Inferior parietal cortex (tissue), 1 donor: ENCODE data around the gene RASAL1.

ENCODE experiments used
- DNase-seq: peaks from one replicate; pipeline ENCODE4 v3.0.0-alpha.2; 2016; ENCODE audit errors: extremely low spot score

RASAL1 gene

DNA sequence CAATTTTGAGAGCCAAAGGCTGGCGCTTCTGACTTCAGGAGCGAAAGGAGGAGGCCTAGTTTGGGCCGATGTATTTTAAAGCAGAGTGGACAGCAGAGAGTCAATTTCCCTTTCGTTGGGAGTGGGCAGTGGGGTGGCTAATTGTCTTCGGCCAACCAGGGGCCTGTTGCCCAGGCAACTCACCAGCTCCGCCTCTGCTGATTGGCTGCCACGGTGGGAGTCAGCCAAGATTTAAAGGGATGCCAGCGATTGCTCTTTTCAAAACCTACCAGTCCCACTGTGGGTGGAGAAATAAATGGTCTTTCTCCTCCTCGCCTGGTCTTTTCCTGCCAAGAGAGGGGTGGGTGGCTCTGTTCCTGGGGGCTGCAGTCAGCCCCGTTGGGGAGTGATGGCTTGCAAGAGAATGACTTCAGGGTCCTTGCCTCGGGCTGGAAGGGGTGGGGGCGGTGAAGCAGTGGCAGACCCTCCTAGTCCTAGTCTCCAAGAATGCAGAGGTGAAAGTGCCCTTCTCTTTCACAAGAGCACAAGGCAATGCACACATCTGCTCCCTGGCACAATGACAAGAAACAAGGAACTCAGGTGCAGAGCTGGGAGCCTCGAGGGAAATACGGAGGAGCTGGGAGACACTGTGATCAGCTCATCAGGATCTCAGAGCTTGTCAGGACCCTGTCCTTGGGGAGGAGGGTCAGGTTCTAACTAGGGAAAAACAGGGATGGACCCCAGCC is 37.7 kb downstream of the RASAL1 start:
- DNase-seq: peak; percentile 88

DNA sequence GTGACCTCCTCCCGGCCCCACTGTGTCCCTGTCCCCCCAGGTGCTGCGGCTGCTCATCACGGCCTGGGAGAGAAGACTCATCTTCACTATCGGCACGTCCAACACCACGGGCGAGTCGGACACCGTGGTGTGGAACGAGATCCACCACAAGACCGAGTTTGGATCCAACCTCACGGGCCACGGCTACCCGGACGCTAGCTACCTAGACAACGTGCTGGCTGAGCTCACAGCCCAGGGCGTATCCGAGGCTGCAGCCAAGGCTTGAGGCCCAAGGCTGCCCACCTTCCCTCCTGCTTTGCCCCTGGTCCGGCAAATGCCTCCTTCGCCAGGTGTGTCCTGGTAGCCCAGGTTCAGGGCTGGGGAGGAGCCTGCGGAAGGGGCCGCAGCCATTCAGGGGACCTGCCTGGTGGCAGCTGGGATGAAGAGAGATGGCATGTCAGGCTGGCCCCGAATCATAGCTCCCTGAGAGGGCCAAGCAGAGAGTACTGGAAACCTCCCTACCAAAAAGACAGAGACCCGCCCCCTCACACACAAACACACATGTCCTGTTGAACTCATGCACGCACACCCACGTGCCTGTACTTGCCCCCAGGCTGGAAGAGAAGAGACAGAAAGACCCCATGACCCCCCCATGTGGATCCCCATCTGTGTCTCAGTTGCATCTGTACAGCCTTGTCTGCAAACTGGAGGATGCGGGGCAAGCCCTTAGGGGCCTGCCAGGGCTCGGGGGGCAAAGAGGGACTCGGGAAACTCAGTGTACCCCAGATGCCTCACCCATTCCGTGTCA is 38.7 kb downstream of the RASAL1 start:
- DNase-seq: no peak

- DNase-seq: no peak
Measured at GRCh38 chr12:113095405-113095804, 40.2 kb downstream of the RASAL1 start.

GRCh38 chr12:113094738-113095137 is 40.8 kb downstream of the RASAL1 start:
- DNase-seq: no peak

DNA sequence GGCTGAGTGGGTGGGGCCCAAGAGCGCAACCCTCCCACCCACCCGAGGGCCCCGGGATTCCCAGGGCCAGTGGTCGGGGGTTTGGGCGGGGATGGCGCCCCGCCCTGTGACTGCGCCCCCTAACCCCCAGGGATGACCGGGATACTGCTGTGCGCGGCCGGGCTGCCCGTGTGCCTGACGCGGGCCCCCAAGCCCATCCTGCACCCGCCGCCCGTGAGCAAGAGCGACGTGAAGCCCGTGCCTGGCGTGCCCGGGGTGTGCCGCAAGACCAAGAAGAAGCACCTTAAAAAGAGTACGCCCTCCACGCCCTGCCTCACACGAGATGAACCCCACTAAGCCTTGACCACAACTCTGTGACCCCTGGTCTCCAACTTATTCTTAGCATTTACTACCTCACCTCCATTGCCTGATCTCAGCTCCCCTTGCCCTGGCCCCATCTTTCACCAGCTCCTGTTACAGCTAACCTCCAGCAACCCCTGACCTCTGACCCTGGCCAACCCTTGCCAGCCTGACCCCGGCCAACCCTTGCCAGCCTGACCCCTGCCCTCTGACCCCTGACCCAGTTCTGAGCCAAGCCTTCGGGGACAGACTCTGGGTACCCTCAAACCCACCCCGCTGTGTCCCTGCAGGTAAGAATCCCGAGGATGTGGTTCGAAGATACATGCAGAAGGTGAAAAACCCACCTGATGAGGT is 42.0 kb downstream of the RASAL1 start:
- DNase-seq: no peak

- DNase-seq: no peak
Measured at GRCh38 chr12:113092607-113093408, 42.8 kb downstream of the RASAL1 start.

DNA sequence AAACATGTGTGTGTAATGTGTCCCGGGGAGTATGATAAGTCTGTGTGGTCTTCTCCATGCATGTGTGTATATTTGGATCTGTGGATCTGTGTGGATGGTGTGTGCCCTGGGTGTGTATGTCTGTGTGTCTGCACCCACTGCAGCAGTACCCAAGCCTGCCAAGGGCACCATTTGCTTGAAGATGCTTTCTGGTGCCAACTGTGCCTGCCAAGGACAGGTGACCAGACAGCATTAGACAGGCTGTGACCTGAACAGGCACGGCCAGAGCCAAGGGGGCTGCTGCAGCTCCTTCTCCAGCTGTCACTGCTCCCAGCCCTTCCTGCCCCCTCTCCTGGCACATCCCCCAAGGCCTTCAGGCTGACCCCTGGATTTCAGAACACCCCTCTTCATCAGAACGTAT is 44.1 kb downstream of the RASAL1 start:
- no peak for DNase-seq

DNA sequence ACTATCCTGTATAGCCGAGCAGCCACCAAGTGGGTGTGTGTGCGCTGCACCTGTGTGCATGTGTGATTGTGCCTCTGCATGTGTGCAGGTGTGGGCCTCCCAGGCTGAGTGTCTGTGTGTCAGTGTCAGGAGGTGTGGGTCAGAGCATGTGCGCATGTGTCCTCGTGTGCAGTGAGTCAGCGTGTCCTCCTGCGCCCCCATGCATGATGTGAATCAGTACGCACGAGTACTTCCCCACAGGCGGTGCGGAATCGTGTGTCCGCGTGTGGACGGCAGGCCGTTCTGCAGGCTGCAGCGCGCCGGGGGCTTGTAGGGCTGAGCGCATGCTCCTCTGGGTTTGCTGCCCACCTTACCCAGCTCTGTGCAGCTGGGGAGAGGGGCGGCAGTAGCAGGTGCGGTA is 44.8 kb downstream of the RASAL1 start:
- DNase-seq: no peak

- no peak for DNase-seq
Measured at GRCh38 chr12:113089839-113090238, 45.7 kb downstream of the RASAL1 start.

DNA sequence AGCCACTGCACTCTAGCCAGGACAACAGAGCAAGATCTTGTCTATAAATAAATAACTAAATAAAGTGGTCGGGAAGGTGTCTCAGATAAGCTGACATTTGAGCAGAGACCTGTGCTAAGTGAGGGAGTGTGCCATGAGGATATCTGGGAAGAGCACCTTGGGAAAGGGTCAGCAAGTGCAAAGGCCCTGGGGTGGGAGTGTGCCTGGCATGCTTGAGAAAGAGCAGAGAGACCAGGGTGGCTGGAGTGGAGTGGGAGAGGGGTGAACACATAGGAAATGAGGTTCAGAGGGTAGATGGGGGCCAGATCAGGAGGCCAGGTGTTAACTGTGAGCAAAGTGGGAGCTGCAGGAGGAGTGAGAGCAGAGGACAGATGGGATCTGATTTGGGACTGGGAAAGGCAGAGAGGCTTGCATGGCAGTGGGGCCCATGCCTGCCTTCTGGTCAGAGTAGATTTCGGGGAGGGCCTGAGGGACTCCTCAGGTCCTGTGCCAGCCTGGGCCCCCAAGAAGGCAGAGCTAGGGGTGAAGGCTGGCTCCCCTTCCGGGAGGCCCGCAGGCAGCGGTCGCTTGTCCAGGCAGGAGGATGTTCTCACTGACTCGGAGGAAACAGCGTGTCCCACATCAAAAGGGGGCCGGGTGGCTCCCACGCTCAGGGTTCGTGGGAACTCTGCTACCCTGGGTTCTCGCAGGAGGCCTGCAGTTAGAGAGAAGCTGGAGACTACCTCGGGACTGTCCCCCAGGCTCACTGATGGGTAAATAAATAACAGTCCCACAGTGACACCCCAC is 46.4 kb downstream of the RASAL1 start:
- DNase-seq: no peak

DNA sequence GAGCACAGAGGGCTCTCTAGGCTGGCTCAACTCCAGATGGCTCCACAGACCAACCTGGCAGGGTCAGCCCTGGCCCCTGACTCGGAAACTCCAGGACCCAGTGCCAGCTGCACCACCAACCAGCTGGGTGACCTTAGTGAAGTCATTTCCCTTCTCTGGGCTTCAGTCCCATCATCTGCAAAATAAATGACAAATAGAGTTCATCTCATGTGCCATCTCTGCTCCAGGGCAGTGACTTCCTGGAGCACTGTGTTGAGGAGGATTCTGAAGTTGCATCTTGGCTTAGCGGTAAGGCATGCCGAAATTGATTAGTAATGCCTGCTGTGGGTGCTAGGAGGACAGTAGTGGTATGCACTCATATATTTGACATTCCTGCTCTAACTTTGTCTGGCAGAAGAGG is 47.5 kb downstream of the RASAL1 start:
- DNase-seq: no peak

- DNase-seq: no peak
Measured at GRCh38 chr12:113087193-113087592, 48.4 kb downstream of the RASAL1 start.

GRCh38 chr12:113086249-113087164 is 49.1 kb downstream of the RASAL1 start:
- DNase-seq: no peak

DNA sequence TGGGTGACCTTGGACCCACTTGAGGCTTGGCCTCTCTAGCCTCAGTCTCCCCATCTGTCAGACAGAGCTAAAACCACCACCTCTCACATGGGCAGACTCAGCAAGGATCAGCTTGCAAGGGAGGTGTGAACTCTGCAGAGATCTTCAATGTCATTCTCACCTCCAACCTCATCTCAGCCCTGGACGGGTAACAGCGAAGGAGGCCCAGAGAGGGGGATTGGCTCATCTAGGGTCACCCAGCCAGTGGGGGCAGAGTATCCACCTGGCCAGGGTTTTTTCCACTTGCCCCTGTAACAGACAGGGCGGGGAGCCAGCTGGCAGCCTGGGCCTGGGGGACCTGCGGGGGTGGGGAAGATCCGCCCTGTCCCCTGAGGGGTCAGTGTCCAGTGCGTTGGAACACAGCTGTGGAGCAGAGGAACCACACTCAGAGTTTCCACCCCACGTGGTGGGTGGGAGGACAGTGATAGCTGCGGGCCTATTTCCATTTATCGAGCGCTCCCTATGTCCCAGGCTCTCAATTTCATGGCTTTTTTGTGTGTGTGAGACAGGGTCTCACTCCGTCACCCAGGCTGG is 51.6 kb downstream of the RASAL1 start:
- DNase-seq: no peak

GRCh38 chr12:113082486-113083148 is 52.9 kb downstream of the RASAL1 start:
- DNase-seq: no peak

DNA sequence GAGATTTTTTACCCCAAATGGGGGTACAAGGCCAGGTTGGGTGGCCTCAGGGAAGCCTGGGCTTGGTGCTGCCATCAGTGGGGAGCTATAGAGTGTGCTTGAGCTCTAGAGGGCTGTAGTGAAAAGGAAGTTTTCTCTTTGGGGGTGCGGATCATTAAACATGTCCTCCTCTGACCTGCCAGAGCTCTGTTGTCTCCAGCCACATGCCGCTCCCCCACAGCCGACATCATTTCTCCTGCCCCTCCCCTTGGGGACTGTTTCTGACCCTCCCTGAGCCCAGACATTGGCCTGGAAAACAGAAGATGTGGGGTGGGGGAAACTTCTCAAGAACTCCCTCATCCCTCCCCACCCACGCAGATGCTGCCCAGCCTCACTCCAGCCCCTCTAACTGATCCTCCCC is 53.7 kb downstream of the RASAL1 start:
- no peak for DNase-seq

DNA sequence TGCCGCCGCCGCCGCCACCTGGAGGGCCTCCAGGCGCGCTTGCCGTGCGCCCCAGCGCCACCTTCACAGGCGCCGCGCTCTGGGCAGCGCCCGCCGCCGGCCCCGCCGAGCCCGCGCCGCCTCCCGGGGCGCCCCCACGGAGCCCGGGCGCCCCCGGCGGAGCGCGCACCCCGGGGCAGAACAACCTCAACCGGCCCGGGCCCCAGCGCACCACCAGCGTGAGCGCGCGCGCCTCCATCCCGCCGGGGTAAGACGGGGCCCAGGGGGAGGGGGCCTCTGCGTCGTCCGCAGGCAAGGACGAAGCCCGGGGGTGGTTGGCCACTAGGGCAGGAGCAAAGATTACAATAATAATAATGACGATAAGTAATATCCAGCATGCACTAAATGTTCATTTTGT is 57.7 kb downstream of the RASAL1 start:
- DNase-seq: no peak

DNA sequence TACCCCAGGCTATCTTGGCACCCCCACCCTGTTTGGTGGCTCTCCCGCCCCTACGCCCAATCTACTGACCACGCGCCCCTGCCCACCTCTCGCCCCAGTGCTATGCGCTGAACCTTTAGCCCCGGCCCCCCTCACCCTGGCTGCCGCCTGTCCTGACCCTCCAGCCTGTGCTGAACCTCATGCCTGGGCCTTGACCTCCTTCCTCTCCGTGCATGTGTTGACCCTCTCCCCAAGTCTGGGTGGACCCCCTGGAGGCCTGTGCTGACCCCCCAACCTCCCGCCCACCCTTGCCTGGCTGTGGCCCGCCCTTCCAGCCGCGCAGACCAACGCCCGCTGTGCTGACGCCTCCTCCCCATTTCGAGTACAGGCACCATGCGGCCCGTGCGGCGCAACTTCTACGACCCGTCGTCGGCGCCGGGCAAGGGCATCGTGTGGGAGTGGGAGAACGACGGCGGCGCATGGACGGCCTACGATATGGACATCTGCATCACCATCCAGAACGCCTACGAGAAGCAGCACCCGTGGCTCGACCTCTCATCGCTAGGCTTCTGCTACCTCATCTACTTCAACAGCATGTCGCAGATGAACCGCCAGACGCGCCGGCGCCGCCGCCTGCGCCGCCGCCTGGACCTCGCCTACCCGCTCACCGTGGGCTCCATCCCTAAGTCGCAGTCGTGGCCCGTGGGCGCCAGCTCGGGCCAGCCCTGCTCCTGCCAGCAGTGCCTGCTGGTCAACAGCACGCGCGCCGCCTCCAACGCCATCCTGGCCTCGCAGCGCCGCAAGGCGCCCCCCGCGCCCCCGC is 58.3 kb downstream of the RASAL1 start:
- DNase-seq: no peak
